Superior temporal gyrus (tissue), 1 donor: ENCODE results near the gene ARAP1.

ENCODE experiments used
- DNase-seq: peaks from one replicate; pipeline ENCODE4 v3.0.0-alpha.2; 2016; ENCODE audit errors: extremely low spot score

The ARAP1 gene

DNA sequence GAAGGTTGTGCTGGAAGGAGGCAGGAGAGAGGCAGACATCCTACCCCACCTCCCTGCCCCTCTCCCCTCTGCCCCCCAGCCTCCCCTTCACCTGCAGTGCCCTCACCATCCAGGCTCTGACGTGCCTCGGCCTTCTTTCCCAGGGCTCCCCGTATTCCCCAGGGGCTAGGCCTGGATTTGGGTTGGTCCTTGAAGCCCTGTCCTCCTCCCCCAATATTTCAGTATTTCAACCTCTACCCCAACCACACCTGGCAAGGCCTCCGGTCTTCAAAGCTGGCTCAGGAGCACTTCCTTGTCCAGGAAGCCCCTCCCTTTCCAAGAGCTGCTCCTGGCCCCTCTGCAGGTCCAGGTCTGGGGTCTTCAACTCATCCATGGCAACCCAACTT, 69.4 kb downstream of the ARAP1 start:
- DNase-seq, result no peak

DNA sequence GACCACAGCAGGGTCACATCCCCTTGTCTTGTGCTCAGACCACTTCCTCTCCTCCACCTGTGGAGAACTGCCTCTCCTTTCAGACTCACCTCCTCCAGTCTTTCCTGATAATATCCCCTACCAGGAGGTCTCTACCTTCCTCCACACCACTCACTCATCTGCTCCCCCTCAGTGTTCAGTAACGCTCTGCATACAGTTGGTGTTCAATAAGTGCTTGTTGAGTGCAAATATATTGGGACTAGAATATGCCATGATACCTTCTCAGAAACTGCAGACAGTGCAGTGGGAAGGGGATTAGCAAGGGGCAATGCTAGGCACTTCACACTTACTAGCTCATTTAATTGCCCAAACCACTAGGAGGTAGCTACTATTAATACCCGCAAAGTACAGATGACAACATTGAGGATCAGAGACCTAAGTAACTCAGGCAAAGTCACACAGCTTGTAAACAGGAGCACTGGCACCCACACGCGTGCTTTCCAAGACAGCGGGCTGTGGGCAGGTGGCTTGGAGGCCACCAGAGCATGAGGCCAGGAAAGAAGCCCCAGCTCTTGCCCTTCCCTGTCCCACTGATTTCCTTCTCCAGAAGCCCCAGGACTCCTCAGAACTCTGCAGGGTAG, 69.9 kb downstream of the ARAP1 start:
- peak; percentile 11 for DNase-seq

DNA sequence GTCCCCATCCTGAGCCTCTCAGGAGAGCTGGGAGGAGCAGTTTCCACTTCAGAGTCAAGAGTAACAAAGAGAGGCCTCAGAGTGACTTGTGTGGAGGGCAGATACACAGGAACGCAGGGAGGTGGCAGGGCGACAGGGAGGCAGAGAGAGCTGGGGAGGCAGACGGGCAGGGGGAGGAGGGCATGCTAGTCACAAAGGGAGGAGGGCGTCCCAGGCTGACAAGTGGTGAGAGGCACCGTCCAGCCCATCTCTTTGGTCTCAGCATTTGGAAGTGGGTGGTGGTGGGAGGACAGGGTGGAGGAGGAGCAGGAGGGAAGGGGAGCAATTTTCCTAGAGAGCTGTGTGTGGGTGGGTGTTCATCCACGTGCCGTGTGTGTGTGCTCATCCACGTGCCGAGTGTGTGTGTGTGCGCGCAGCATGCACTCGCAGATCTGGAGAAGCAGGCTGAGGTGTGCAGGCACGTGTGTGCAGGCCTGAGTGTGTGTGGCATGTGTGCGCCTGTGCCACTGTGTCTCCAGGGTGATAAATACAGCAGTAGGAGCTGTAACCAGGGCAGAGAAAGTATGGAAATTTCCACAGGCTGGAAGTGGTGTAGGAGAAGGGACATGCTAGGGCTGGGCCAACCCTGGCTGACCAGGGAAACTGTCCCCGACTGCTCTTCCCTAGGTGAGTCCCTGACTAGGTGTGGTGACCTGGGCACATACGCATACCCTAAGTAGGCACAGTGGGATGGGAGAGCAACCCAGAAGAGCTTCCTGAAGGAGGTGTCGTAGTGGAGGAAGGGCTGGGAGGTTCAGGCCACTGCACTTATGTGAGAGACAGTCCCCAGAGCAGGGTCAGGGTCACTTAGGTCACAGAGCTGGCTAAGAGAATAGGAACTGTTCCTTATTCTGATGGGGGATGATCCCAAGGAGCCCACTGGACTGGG, 70.7 kb downstream of the ARAP1 start:
- DNase-seq, result peak; percentile 60

DNA sequence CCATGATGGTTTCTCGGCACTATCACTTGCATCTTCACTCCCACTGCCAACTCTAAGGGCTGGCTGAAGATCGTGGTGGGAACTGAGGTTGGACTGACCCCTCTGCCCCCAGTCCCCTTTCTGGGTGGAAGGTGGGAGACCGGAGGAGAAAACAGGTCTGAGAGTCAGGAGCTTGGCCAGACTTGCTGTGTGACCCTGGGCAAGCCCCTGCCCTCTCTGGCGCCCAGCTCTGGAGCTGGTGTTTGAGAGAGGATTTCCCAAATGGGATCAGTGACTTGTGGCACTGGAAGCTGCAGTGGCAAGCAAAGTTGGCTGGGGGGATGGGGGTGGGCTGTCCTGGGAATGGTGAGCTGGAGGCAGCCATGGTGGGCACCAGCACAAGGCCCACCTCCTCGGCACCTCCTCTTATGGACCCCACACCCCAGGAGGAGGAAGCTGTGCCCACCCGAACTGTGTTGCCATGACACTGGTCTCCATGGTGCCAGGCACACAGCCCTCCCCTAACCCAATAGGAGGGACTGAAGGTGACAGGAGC, 71.5 kb downstream of the ARAP1 start:
- DNase-seq, result no peak

DNA sequence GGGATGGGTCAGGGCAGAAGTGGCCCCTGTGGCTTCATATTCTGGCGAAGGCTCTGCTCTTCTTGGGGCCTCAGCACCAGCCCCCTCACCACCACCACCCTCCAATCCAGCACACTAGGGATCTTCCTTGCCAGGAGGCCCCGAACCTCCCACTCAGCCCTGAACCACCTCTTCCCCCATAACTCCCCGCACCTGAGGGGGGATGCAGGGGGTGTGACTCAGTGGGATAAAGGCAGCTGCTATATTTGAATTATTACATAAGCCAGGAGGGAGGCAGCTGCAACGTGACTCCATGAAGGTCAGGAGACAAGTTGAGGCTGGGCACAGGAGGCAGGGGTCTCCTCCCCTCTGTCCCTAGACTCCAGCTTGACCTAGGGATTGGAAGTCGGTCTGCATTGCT, 72.3 kb downstream of the ARAP1 start:
- DNase-seq, result no peak

DNA sequence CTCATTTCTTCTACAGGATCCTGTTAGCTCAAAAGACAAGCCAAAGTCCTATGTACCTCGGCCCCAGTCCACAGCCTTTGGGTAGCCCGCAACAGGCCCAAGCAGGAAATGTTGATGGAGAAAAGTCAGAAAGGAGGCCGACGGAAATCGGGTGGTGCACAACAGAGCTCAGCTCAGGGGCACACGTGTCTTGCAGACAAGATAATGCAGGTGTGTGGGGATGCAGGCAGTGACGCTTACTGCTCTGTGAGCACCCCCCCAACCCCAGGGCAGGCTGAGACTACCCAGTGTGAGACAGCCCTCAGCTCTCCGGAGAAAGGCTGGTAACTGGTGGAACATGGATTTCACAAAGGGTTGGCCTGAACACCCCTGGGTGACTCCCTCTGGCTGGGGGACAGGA, 73.7 kb downstream of the ARAP1 start:
- no peak for DNase-seq

DNA sequence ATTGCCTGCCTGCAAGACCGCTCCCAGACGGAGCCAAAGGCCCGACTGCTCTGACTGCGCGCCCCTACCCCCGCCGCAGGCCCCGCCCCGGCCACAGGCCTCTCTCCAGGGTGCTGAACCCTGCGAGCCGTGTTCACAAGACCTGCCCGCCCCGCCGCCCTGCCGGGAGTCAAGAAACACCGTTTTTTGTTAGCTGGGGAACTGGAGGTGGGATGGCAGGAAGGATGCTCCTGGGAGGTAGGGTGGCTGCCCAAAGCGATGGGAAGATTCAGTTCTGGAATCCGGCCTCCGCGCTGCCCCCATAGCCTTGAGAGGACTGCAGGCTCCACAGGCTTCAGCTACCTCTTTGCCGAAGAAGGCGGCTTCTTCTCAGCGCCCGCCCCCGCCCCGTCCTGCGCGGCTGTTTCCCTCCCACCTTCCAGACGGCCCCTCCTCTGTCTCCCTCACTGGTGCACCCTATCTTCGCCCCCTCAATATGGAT, 75.3 kb downstream of the ARAP1 start:
- DNase-seq, result no peak

DNA sequence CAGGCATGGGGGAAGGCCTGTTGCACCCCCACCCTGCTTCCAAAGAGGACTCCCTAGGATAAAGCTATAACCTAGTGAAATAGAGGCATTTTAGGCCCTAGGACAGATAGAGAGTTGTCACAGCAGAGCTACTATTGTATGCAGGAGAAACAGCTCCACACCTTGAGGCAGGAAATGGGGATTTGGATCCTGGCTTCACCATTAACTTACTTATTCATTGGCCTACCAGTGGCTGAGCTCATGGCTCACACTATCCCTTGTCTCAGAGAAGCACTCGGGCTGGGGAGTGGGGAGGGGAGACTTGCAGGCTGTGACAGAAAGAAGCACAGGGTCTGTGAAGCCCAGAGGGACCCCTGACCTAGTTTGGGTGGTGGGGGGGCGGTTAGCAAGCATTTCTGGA, 77.0 kb downstream of the ARAP1 start:
- no peak for DNase-seq

DNA sequence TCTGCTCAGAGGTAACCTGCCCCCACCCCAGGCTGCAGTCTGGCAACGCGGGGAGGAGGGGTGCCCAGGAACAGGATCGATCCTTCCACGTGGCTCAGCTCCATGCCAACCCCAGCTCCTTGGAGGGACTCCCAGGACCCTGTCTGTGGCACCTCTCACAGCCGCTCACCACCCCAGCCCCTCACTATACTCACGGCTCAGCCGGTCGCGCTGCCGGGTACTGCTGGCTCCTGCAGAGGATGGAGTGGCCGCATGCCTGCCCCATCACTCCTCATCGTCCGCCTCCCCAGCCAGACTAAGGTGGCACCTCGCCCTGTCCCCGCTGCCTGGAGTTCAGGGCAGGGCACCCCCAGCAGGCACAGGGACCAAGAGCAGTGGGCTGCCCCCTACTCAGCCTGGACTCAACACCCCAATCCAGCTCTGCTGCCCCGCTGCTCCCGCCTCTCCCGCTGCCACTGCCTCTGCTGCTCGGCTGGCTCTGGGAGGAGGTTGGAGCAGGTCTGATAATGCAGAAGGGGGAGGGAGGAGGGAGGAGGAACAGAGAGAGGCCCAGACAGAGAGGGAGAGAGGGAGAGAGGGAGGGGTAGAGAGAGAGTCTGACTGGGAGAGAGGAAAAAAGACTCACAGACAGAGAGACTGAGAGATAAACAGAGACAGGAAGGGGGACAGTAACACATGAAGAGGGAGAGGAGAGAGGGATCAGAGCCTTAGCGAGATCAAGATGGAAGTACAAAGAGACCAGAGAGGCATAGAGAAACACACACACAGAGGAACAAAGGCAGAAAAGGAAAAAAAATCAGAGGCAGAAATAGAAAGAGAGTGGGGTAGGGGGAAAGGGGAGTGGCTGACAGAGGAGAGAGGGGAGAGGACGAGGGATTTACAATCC, 78.0 kb downstream of the ARAP1 start, which contains the start of gene PDE2A:
PDE2A (minus strand) TSS at position 480 of the 886 bp plus-strand sequence; CDS start at position 265, 215 bp downstream.
- DNase-seq, result no peak

DNA sequence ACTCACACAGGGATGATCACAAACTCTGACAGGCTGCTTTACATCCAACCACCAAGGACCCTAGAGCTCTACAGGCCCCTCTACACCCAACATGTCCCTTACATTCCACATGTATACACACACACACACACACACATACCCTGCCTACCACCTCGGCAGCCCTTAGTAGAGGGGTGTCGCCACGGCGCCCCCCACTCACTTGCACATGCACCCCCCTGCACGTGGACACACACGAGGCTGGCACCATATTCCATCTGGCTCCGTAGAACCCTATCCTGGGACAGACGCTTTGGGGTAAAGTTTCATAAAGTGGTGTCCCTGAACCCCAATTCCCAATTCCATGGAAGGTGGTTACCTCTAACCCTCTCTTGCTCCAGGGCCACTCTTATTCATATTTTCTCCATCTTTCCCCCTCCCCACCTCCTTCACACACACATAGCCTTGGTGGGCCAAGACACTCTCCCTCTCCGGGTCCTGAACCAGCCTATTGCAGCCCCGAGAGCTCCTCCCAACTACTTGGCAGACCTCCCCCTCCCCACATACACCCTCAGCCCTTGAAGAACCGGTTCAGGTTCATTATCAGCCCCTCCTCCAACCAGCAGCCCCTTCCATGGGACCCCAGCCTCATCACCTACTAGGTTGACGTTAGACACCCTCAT, 78.8 kb downstream of the ARAP1 start:
- no peak for DNase-seq

DNA sequence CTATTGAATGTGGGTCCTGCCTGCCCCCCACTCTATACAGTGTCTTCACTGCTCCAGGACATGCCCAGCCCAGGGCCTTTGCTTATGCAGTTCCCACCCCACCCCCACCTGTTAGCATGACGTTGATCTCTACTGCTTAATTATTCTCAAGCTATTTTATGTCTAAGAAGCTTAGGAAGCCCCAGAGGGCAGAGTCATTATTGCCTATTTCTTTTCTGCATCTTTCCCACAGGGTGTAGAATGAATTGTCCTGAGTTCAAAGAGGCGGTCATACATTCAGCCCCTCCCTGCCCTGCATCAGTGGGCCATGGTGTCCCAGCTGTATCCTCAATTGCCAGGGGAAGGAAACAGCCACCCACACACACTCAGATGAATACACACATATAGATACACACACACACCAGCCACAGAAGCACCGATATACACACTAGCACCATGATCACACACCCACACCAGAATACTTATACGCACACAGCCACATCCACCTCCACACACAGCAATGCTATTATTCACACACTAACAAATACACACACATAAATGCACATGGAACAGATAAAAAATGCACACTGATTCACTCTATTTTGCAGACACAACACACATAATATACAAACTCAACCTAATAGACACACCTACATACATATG, 79.5 kb downstream of the ARAP1 start:
- DNase-seq, result no peak

DNA sequence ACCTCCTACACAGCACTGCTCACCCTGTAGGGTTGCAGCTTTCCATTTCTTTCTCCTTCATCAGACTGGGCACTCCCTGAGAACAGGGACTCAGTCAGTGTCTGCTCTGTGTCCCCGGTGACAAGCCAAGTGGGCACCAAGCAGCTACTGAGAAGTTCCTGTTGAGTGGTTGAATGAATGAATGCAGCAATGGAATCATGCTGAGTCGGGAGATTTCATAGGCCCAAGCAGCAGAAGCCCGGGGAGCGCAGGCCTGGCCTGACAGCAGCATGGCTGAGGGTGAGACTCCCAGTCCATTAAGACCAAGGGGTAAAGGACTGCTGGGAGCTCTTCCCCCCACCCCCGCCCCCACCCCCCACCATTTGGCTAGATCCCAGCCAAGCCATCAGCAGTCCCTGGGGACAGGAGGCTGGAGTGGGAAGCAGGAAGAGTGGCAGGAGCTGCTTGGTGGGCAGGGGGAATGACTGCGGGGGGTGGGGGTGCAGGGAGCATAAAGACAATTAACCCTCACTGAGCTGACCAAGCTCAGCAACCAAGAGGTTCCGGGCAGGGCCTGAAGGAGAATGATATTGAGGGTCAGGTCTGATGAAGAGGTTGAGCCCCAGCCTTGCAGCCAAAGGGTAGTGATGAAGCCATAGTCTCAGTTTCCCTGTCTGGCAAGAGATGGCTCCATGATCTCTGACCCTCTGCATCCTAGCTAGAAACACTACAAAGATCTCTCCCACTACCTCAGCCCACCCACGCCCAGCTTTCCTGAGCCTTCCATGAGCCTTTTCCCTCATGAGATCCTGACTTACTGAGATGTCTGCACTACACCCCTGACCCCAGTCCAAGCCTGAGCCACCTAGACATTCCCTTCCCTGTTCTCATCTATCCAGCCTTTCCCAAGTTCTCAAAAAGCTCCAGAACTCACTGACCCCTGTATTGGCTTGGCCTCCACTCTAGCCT, 80.8 kb downstream of the ARAP1 start:
- no peak for DNase-seq

DNA sequence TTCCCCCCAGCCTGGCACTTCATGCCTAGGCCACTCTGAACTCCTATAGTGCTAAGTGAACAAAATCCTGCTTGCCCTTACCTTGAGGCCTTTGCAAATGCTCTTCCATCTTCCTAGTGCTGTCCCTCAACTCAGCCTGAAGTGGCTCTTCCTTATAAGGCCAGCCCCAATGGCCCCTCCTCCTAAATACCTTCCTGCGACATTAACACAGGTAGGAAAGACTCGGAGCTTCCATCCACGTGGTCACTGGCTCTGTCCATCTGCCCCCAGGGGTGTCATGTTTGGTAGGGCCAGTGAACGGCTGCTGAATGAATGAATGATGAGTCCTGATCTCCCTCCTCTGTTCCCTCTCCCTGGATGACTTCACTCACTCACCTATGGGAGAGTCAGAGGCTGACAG, 82.2 kb downstream of the ARAP1 start:
- DNase-seq, result no peak

DNA sequence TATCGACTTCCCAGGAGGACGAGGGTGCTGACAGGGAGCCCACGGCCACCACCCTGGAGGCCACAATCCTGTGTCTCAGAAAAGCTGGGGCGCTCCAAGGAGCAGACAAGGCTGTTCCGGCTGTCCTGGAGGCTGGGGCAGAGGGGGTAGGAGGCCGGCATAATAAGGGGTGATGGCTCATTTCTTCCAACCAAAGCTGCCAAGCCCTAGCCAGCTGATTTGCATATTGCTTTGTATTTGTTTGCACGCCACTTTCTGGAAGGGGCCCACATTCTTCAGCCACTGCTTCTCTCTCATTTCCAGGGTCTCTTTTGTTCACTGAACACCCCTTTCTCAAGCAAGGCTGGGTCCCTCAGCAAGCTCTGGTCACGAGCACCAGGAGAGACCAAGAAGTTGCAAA, 82.7 kb downstream of the ARAP1 start:
- DNase-seq, result no peak

DNA sequence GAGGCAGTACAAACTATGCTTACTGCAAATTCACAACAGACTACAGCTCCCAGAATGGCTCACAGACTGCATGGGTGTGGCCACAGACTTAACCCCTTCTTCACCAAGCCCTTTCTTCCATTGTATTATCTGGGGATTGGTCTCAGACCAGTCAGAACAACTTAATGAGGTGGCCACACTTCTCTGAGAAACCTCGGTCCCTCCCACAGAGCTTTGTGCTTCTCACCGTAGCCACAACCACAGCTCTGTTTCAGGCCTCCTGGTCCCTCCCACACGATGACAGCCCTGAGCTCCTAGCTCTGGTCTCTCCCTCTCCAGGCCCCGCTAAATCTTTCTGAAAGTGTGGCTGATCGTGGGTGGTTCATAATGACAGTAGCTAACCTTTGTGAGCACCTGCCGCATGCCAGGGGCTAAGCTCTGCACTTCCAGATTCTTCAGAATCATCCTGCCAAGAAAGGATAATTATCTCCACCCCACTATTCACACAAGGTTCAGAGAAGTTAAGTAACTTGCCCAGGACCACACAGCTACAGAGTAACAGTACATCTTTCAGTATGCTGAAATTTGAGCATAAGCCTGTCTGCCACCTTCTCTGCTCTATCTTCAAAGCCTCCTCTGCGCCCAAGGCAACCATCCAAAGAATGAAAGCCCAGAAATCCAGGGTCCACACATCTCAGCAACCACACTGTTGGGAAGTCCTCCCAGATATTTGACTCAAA, 83.4 kb downstream of the ARAP1 start:
- no peak for DNase-seq

DNA sequence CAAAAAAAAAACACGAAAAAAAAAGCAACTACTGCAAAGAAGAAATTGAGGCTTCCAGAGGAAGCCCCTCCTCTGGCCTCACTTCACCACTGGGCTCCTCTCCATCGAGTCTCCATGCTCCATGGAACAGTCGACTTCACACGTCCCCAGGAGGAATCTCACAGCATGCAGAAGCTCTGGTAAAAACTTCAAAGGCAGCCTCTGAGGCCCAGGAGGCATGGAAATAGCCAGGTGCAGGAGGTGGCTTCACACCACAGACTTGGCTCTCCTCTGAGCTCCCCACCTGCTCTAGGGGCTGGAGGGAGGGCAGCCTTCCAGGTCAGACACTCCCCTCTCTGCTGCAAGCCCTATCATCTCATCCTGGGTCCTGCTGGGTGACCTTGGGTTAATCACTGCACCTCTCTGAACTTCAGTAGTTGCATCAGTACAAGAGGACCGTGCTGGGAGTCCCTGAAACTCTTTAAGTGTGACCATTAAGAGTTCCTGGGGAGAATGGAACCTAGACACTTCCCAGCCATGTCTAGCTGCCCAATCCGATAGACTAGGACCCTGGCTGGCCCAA, 86.2 kb downstream of the ARAP1 start:
- no peak for DNase-seq

DNA sequence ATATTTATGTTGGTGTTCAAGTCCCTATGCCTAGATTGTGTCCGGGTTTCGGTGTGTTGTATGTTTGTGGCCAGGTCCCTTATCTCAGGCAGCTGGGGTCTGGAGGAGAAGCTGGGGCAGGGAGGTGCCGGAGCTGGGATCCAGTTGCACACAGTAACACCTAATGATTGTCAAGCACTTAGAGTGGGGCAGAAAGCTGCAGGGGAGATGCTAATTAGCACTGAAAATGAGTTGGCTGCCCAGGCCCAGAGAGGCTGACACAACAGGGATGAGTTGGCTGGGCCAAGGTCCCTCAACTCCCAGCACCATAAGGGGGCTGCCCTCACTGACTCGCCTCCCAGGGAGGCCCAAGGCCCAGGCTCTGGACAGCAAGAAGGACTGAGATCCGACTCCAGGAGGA, 90.2 kb downstream of the ARAP1 start:
- no peak for DNase-seq

DNA sequence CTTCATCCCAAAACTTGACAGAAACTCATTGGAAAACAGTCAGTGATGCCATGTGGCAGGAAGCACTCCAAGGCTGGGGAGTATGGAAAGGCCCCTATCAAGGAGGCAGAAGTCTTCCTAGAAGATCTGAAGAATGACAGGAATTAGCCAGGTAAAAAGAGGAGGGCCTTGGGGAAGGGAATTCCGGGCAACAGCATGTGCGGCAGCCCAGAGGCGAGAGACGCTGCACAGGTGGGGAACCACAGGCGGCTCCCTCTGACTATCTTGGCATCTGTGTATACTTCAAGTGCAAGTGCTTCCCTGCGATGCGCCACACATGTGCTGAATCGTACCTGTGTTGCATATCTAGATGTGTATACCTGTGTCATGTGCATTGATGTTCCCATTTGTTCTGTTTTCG, 90.7 kb downstream of the ARAP1 start:
- DNase-seq, result no peak
